K562 (cell line): Measurements from ENCODE around the gene IGFALS. TPM values are rescaled to one million over a fixed set of nuclear protein-coding genes. Genes with fewer than 3 reads are reported as not detected.
A peak's percentile ranks its signal among the peaks of the same experiment; 100 is the strongest.

Experiments
- CAMTA2 ChIP-seq: fragments of 250-450 bp; sonication (Bioruptor Pico); conservative IDR thresholded peaks from 2 replicates; pipeline ENCODE4 v1.5.1; 2022
- CC2D1A ChIP-seq: fragments of 450-650 bp; IDR thresholded peaks from 2 replicates; pipeline ENCODE4 v1.6.1; 2017; ENCODE audit warnings: mild to moderate bottlenecking
- CREBBP ChIP-seq: IDR thresholded peaks from one replicate; pipeline ENCODE4 v1.6.1; 2012; ENCODE audit warnings: low read depth, mild to moderate bottlenecking, control low read depth, inconsistent platforms, low read length
- ETV6 ChIP-seq, 3 experiments: fragments of 150-350 bp in 1 of 3; sonication (generic) in 1 of 3; formaldehyde crosslinking in 1 of 3; IDR thresholded peaks; 2 replicates each; pipeline versions ENCODE4 v1.6.1 to v1.8.0; 2014 to 2022; ENCODE audit warnings: borderline replicate concordance in 2 of 3, low read depth in 2 of 3, antibody characterized with exemption in 1 of 3, low read length in 1 of 3, mild to moderate bottlenecking in 1 of 3, missing genetic modification reagents in 1 of 3
- HLTF ChIP-seq: fragments of 450-650 bp; IDR thresholded peaks from 2 replicates; pipeline ENCODE4 v1.6.1; 2016
- HMG20A ChIP-seq: fragments of 450-650 bp; formaldehyde crosslinking; conservative IDR thresholded peaks from 2 replicates; pipeline ENCODE4 v1.4.0; 2020; ENCODE audit warnings: mild to moderate bottlenecking, mixed read lengths
- HNRNPH1 ChIP-seq: fragments of 200-400 bp; formaldehyde crosslinking; optimal IDR thresholded peaks from 2 replicates; pipeline ENCODE3; 2017; ENCODE audit warnings: low read depth, mild to moderate bottlenecking, low read length, moderate library complexity
- ILK ChIP-seq: fragments of 450-650 bp; IDR thresholded peaks from 2 replicates; pipeline ENCODE4 v1.6.1; 2016; ENCODE audit warnings: missing genetic modification characterization, low read depth, mild to moderate bottlenecking, missing compliant biosample characterization, moderate library complexity, borderline replicate concordance
- NCOA1 ChIP-seq: fragments of 450-650 bp; IDR thresholded peaks from 2 replicates; pipeline ENCODE4 v1.6.1; 2016; ENCODE audit warnings: low read depth
- NFE2L1 ChIP-seq: fragments of 450-650 bp; IDR thresholded peaks from 2 replicates; pipeline ENCODE4 v1.6.1; 2016; ENCODE audit warnings: missing genetic modification characterization, low read depth, mild to moderate bottlenecking, missing compliant biosample characterization, moderate library complexity, borderline replicate concordance
- NR1H2 ChIP-seq: sonication (generic); formaldehyde crosslinking; IDR thresholded peaks from 2 replicates; pipeline ENCODE4 v1.4.0; 2020; ENCODE audit warnings: mild to moderate bottlenecking, missing genetic modification reagents
- PCBP1 ChIP-seq: fragments of 200-400 bp; formaldehyde crosslinking; IDR thresholded peaks from 2 replicates; pipeline ENCODE4 v1.6.1; 2018; ENCODE audit warnings: mild to moderate bottlenecking, low read depth, low read length; ENCODE audit not compliant: poor library complexity, severe bottlenecking
- SNRNP70 ChIP-seq: fragments of 200-400 bp; formaldehyde crosslinking; optimal IDR thresholded peaks from 2 replicates; pipeline ENCODE3; 2017; ENCODE audit warnings: low read depth, low read length
- SOX6 ChIP-seq: fragments of 450-650 bp; IDR thresholded peaks from 2 replicates; pipeline ENCODE4 v1.6.1; 2014; ENCODE audit warnings: mild to moderate bottlenecking
- TEAD4 ChIP-seq, 2 experiments: sonication (generic) in 1 of 2; formaldehyde crosslinking in 1 of 2; IDR thresholded peaks; 2 replicates each; pipeline versions ENCODE4 v1.6.1 to v1.8.0; 2012 to 2022; ENCODE audit warnings: borderline replicate concordance in 1 of 2, inconsistent platforms in 1 of 2, low read length in 1 of 2, mild to moderate bottlenecking in 1 of 2, missing genetic modification reagents in 1 of 2
- ZNF253 ChIP-seq: fragments of 250-450 bp; sonication (Bioruptor Pico); conservative IDR thresholded peaks from 2 replicates; pipeline ENCODE4 v1.6.1; 2021; ENCODE audit warnings: mild to moderate bottlenecking
- ZNF274 ChIP-seq: IDR thresholded peaks from 2 replicates; pipeline ENCODE4 v1.6.1; 2011; ENCODE audit warnings: low read depth, mild to moderate bottlenecking, low read length, moderate library complexity, borderline replicate concordance
- ZNF41 ChIP-seq: fragments of 250-450 bp; sonication (Bioruptor Pico); conservative IDR thresholded peaks from 2 replicates; pipeline ENCODE4 v1.4.0; 2020; ENCODE audit warnings: mild to moderate bottlenecking
- polyA plus RNA-seq, 8 experiments: library from polyadenylated mRNA; depleted of rRNA in 4 of 8; stranded (reverse) in 5 of 8; unstranded in 3 of 8; fragments of >200 nt; fragmentation: Nextera tagmentation in 2 of 8; fragmentation: Illumina TruSeq in 1 of 8; extraction: Ambion mirVana in 2 of 8; extraction: Trizol in 1 of 8; gene quantifications; 2 replicates each; pipeline versions ENCODE4 v1.2.1 to v1.2.3, GENCODE V29; 2011 to 2014; ENCODE audit warnings: inconsistent platforms in 1 of 8, missing spikeins in 1 of 8
- total RNA-seq, 7 experiments: library from RNA; depleted of rRNA in 6 of 7; stranded (reverse); fragments of >200 nt in 6 of 7; fragmentation: Illumina TruSeq in 2 of 7; extraction: Trizol in 2 of 7; gene quantifications; 2 replicates each; pipeline versions ENCODE4 v1.2.1 to v1.2.3, GENCODE V29; 2011 to 2021; ENCODE audit warnings: low replicate concordance in 1 of 7
- TF ChIP-seq, protein P1 (sequence below): fragments of 450-650 bp; IDR thresholded peaks from one replicate; pipeline ENCODE4 v1.6.1; 2018; ENCODE audit warnings: mild to moderate bottlenecking, moderate library complexity; ENCODE audit not compliant: partially characterized antibody
- TF ChIP-seq, protein P2 (sequence below): fragments of 250-450 bp; sonication (Bioruptor Pico); IDR thresholded peaks from 2 replicates; pipeline ENCODE4 v1.4.0; 2020; ENCODE audit warnings: borderline replicate concordance
- TF ChIP-seq, protein P3 (sequence below): sonication (generic); formaldehyde crosslinking; IDR thresholded peaks from 2 replicates; pipeline ENCODE4 v1.8.0; 2022; ENCODE audit warnings: missing genetic modification reagents, mild to moderate bottlenecking, borderline replicate concordance
- TF ChIP-seq, protein P4 (sequence below): fragments of 250-450 bp; sonication (Bioruptor Pico); IDR thresholded peaks from 2 replicates; pipeline ENCODE4 v1.8.0; 2021; ENCODE audit warnings: mild to moderate bottlenecking, moderate library complexity

IGFALS gene
- total and polyA plus RNA-seq, 9 of the 15 experiments (the other 6 are each of a cell fraction or from before 2014, with no cell fraction given): not detected

DNA sequence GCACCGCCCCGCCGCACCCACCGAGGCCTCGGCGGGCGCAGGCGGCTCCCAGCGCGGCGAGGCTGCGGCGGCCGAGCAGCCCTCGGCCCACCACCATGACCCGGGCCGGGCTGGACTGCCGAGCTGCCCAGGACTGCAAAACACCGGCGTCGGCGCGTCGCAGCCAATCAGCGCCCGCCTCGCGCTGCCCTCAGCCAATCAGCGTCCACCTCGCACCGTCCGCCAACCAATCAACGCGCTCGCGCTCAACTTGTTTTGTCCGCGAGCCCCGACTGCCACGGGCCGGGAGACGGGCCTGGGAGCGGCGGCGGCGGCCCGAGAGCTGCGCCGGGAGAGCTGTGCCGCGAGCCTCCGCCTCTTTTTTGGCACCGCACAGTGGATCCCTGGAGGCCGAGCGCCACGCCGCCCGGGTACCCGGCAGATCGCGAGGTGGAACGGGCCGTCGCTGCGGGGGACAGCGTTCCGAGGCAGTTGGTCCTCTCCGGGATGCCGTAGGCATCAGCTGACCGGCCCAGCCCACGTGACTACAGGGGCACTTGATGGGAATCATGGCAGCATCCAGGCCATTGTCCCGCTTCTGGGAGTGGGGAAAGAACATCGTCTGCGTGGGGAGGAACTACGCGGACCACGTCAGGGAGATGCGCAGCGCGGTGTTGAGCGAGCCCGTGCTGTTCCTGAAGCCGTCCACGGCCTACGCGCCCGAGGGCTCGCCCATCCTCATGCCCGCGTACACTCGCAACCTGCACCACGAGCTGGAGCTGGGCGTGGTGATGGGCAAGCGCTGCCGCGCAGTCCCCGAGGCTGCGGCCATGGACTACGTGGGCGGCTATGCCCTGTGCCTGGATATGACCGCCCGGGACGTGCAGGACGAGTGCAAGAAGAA lies 33.4 kb upstream of the IGFALS start, which contains the start of the genes FAHD1 and HAGH (continued):
- TF ChIP-seq HMG20A (CRISPR knock-in tag) (no peak), PCBP1 (peak; percentile 93), ETV6 (IDR thresholded peaks at IDR 0.05; ENCODE audit: borderline replicate concordance in 1 of 2, low read depth in 2 of 2, low read length in 1 of 2) (no peak), ETV6 (CRISPR knock-in tag; IDR thresholded peaks at IDR 0.05; ENCODE audit: borderline replicate concordance) (peak; percentile 60; the same call in 1 of the 2 replicates), SOX6 (0 out of 2 replicates have a peak, but pooled peaks have one; percentile 49), TEAD4 (IDR thresholded peaks at IDR 0.05; ENCODE audit: low read length) (no peak), TEAD4 (CRISPR knock-in tag; IDR thresholded peaks at IDR 0.05; ENCODE audit: borderline replicate concordance) (peak; percentile 64; the same call in 1 of the 2 replicates), HNRNPH1 (no peak), HLTF (peak; percentile 41), ZNF274 (no peak), CAMTA2 (CRISPR knock-in tag) (no peak), CC2D1A (no peak; the same call in 1 of the 2 replicates), CREBBP (no peak), SNRNP70 (no peak), NFE2L1 (tag) (no peak), ZNF253 (no peak), ZNF41 (CRISPR knock-in tag) (no peak), ILK (tag) (no peak), NR1H2 (CRISPR knock-in tag) (no peak), NCOA1 (0 out of 2 replicates have a peak, but pooled peaks have one; percentile 22)
- TF ChIP-seq, protein P1, sequence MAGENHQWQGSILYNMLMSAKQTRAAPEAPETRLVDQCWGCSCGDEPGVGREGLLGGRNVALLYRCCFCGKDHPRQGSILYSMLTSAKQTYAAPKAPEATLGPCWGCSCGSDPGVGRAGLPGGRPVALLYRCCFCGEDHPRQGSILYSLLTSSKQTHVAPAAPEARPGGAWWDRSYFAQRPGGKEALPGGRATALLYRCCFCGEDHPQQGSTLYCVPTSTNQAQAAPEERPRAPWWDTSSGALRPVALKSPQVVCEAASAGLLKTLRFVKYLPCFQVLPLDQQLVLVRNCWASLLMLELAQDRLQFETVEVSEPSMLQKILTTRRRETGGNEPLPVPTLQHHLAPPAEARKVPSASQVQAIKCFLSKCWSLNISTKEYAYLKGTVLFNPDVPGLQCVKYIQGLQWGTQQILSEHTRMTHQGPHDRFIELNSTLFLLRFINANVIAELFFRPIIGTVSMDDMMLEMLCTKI: no peak
- TF ChIP-seq, protein P2, sequence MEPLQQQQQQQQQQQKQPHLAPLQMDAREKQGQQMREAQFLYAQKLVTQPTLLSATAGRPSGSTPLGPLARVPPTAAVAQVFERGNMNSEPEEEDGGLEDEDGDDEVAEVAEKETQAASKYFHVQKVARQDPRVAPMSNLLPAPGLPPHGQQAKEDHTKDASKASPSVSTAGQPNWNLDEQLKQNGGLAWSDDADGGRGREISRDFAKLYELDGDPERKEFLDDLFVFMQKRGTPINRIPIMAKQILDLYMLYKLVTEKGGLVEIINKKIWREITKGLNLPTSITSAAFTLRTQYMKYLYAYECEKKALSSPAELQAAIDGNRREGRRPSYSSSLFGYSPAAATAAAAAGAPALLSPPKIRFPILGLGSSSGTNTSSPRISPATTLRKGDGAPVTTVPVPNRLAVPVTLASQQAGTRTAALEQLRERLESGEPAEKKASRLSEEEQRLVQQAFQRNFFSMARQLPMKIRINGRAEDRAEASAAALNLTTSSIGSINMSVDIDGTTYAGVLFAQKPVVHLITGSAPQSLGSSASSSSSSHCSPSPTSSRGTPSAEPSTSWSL (CRISPR knock-in tag): no peak
- TF ChIP-seq, protein P3, sequence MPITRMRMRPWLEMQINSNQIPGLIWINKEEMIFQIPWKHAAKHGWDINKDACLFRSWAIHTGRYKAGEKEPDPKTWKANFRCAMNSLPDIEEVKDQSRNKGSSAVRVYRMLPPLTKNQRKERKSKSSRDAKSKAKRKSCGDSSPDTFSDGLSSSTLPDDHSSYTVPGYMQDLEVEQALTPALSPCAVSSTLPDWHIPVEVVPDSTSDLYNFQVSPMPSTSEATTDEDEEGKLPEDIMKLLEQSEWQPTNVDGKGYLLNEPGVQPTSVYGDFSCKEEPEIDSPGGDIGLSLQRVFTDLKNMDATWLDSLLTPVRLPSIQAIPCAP (CRISPR knock-in tag): no peak
- TF ChIP-seq, protein P4, sequence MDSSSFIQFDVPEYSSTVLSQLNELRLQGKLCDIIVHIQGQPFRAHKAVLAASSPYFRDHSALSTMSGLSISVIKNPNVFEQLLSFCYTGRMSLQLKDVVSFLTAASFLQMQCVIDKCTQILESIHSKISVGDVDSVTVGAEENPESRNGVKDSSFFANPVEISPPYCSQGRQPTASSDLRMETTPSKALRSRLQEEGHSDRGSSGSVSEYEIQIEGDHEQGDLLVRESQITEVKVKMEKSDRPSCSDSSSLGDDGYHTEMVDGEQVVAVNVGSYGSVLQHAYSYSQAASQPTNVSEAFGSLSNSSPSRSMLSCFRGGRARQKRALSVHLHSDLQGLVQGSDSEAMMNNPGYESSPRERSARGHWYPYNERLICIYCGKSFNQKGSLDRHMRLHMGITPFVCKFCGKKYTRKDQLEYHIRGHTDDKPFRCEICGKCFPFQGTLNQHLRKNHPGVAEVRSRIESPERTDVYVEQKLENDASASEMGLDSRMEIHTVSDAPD: no peak
